Activated CD4-positive, alpha-beta T cell treated with anti-CD3 and anti-CD28 coated beads, Interleukin-2, Interleukin-6, amounts not matched to agents 100 ng/mL and 50 ng/mL, durations not matched to agents 16 hours and 8 hours (primary cell): Measurements from ENCODE around the gene ARHGAP4.

Experiments used
- DNase-seq: peaks from one replicate; pipeline ENCODE4 v3.0.0-alpha.2; 2020

Gene ARHGAP4

GRCh38 chrX:153864101-153864500 is 62.0 kb downstream of the ARHGAP4 start:
- DNase-seq: no peak

DNA sequence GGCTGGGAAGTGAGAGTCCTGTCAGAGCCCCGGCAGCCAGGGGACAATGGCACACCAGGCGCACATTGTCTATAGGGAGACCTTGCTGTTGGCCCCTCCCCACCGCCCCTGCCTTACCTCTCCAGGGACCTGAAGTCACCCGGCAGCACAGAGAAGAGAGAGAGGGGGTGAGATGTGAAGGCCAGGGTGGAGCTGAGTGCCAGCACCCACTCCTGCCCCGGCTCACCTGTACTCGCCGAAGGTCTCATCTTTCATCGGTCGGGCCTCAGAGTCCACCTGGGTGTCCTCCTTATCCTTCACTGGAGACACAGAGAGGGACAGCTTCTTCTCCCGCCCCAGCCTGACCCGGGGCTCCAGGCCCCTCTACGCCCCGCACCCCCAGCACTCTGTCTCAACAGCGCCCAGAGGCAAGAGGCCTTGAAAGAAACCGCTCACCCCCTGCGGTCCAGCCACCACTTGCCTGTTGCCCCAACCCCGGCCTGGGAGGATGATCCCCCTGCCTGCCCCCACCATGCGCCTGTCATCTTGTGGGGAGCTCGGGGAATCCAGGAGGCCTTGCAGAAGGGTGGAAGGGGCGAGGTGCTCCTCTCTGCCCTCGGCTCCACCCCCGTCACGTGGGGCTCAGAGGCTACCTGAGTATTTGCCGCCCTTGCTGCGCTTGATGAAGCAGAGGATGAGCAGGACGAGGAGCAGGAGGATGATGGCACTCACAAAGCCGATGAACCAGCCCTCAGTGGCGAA is 62.6 kb downstream of the ARHGAP4 start:
- no peak for DNase-seq

DNA sequence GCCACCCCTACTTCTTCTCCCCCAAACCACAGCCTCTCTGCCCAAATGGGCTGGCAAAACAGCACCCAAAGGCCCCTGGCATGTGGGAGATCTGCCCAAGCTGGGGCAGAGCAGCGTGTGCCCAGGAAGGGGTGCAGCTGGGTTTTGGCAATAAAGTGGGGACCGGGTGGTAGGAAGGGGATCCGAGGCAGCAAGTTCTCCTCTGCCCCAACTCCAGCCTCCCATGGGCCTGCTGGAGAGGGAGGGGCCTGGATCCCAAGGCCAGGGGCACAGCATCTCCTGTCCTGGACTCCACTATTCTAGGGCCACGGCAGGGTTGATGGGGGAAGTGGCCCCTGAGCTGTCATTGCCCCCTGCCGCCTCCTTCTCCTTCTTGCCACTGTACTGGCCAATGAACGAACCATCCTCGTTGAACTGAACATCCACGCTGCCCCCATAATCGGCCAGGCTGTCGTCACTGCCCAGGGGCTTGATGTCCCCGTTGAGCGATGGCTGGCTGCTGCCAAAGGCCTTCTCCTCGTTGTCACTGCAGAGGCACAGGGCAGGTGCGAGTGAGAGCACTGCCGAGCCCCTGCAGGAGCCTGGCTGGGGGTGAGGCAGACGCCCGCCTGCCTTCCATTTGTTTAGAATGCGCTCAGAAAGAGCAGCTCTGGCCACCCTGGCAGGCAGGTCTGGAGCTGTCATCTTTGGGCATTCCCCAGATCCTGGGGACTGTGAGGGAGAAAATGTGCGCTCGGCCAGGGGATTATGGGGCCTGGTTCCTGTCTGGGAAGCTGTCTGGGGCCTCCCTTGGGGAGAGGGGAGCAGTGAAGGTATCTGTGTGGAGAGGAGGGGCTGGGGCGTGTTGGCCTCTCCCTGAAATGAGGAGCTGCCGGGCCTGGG is 63.5 kb downstream of the ARHGAP4 start:
- DNase-seq: no peak

DNA sequence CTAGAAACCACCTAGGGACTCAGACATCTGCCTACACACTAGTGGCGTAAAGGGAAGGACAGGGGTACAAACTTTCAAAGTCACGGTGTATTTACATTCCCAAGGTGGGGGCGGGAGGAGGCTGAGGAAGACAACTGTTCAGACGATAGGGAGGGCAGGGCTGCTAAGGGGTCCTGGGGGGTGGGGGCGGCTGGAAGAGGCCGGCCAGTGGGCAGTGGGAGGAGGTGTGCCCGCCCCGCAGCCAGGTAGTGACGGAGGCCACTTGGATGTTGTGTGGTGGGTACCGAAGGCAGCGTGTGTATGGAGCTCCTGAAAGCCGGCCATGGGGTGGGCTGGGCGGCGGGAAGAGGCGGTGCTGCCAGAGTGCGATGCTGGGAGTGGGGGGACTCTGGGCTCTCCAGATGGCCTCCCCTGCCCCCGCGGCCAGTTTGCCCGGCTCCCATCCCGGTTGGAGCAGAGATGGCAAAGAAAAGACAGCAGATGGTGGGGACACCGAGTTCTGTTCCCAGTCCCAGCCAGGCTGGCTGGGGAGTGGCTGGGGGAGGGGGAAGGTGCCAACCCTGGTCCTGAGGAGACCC is 64.2 kb downstream of the ARHGAP4 start:
- DNase-seq: no peak

DNA sequence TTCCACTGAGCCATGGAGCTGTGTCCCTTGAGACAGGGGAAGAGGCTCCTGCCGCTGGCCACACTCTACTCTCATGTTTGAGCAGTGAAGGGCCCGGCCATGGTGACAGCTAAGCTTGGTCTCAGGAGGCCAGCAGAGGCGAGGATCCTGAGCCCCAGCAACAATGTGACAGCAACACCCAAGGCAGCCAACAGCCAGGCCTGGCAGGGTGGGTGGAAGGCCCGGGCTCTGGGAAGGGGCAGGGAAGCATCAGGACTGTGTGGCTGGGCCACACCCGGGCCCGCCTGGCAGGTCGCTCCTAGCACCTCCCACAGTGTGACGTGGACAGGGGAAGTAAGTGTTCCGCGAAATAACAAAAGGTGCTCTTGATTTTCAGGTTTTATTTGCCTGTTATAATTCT is 64.9 kb downstream of the ARHGAP4 start:
- DNase-seq: no peak
